IMR-90 (cell line): ENCODE measurements around the gene PDIA3. TPM values are rescaled to one million over a fixed set of nuclear protein-coding genes. Genes with fewer than 3 reads are reported as not detected.
A peak's percentile ranks its signal among the peaks of the same experiment; 100 is the strongest.

ENCODE experiments used
- ATAC-seq: fragments of 200-7000 bp; cut with Tn5 transposase; 2 replicates; pipeline ENCODE4 v1.9.1; 2020; ENCODE audit warnings: low read depth, mild to moderate bottlenecking, moderate library complexity
- BruUV-seq: library from RNA; stranded (reverse); fragments of 400-500 nt; replicated peaks from 2 replicates; lab custom pipeline; 2021; lab: Mats Ljungman, UMichigan
- CTCF ChIA-PET: fragments of 300-600 bp; formaldehyde crosslinking; extraction: SDS; loops from one replicate; lab custom pipeline; 2021; ENCODE audit warnings: antibody characterized with exemption; lab: Yijun Ruan, JAX
- POLR2A ChIA-PET: fragments of 300-600 bp; sonication (Branson Sonifier 250); formaldehyde crosslinking; loops from one replicate; lab custom pipeline; 2022; ENCODE audit warnings: antibody characterized with exemption; ENCODE audit not compliant: unreplicated experiment; lab: Charles Lee
- DNase-seq: peaks from one replicate; pipeline ENCODE4 v3.0.0; 2013
- H2AFZ ChIP-seq: replicated peaks from 2 replicates; pipeline ENCODE3; 2013; ENCODE audit warnings: low read length, mild to moderate bottlenecking; ENCODE audit not compliant: poor library complexity
- H2AK5ac ChIP-seq: 2 replicates; pipeline ENCODE4 v1.6.1; 2013; ENCODE audit warnings: low read depth, low read length, inconsistent platforms
- H2AK9ac ChIP-seq: replicated peaks from 2 replicates; pipeline ENCODE3; 2013; ENCODE audit warnings: mild to moderate bottlenecking, low read depth, low read length, moderate library complexity; ENCODE audit not compliant: poor library complexity
- H2BK120ac ChIP-seq: 2 replicates; pipeline ENCODE4 v1.6.1; 2013; ENCODE audit warnings: low read depth, low read length, inconsistent platforms
- H2BK15ac ChIP-seq: 3 replicates; pipeline ENCODE4 v1.6.1; 2013; ENCODE audit warnings: low read depth, low read length, inconsistent platforms
- H2BK20ac ChIP-seq: 2 replicates; pipeline ENCODE4 v1.6.1; 2013; ENCODE audit warnings: low read depth, mild to moderate bottlenecking, inconsistent platforms, low read length, moderate library complexity
- H2BK5ac ChIP-seq: 2 replicates; pipeline ENCODE4 v1.6.1; 2013; ENCODE audit warnings: mild to moderate bottlenecking, low read depth, low read length, inconsistent platforms; ENCODE audit not compliant: poor library complexity, severe bottlenecking
- H3K14ac ChIP-seq: replicated peaks from 2 replicates; pipeline ENCODE4 v1.6.1; 2013; ENCODE audit warnings: low read depth, low read length, inconsistent platforms
- H3K18ac ChIP-seq: 2 replicates; pipeline ENCODE4 v1.6.1; 2013; ENCODE audit warnings: low read depth, low read length, control low read depth
- H3K23ac ChIP-seq: 2 replicates; pipeline ENCODE4 v1.6.1; 2013; ENCODE audit warnings: low read depth, low read length, inconsistent platforms
- H3K27ac ChIP-seq: 2 replicates; pipeline ENCODE4 v1.5.1; 2013; ENCODE audit warnings: mild to moderate bottlenecking, control low read depth, low read length; ENCODE audit not compliant: insufficient read depth
- H3K27me3 ChIP-seq: 2 replicates; pipeline ENCODE4 v1.6.1; 2013; ENCODE audit warnings: low read length; ENCODE audit not compliant: control insufficient read depth, insufficient read depth
- H3K36me3 ChIP-seq: 2 replicates; pipeline ENCODE4 v1.6.1; 2013; ENCODE audit warnings: low read length, mixed read lengths; ENCODE audit not compliant: control insufficient read depth, insufficient read depth
- H3K4ac ChIP-seq: 2 replicates; pipeline ENCODE4 v1.6.1; 2013; ENCODE audit warnings: low read depth, low read length, inconsistent platforms
- H3K4me1 ChIP-seq: 2 replicates; pipeline ENCODE4 v1.6.1; 2013; ENCODE audit warnings: low read length, mixed read lengths; ENCODE audit not compliant: control insufficient read depth, insufficient read depth
- H3K4me2 ChIP-seq: 2 replicates; pipeline ENCODE4 v1.6.1; 2013; ENCODE audit warnings: low read depth, mild to moderate bottlenecking, control low read depth, low read length, moderate library complexity
- H3K4me3 ChIP-seq: 2 replicates; pipeline ENCODE4 v1.5.1; 2013; ENCODE audit warnings: low read depth, mild to moderate bottlenecking, control low read depth, low read length, moderate library complexity; ENCODE audit not compliant: insufficient read depth
- H3K56ac ChIP-seq: 2 replicates; pipeline ENCODE4 v1.6.1; 2013; ENCODE audit warnings: low read length, inconsistent platforms; ENCODE audit not compliant: insufficient read depth; ENCODE audit errors: extremely low read depth
- H3K79me1 ChIP-seq, 2 experiments: 2 replicates each; pipeline ENCODE4 v1.6.1; 2013; ENCODE audit warnings: low read length in 2 of 2, inconsistent platforms in 1 of 2, low read depth in 1 of 2
- H3K9ac ChIP-seq: 2 replicates; pipeline ENCODE4 v1.6.1; 2013; ENCODE audit warnings: low read depth, low read length, control low read depth
- H3K9me1 ChIP-seq: 2 replicates; pipeline ENCODE4 v1.6.1; 2013; ENCODE audit warnings: low read length, inconsistent platforms; ENCODE audit not compliant: insufficient read depth
- H3K9me3 ChIP-seq: 2 replicates; pipeline ENCODE4 v1.6.1; 2013; ENCODE audit warnings: low read length; ENCODE audit not compliant: control insufficient read depth, insufficient read depth
- H4K20me1 ChIP-seq: 2 replicates; pipeline ENCODE4 v1.6.1; 2013; ENCODE audit warnings: low read length, inconsistent platforms; ENCODE audit not compliant: insufficient read depth
- H4K5ac ChIP-seq: 2 replicates; pipeline ENCODE4 v1.6.1; 2013; ENCODE audit warnings: mild to moderate bottlenecking, low read depth, low read length, control low read depth
- H4K8ac ChIP-seq, 2 experiments: 2 replicates each; pipeline ENCODE4 v1.6.1; 2013; ENCODE audit warnings: low read depth in 2 of 2, low read length in 2 of 2, control low read depth in 1 of 2, inconsistent platforms in 1 of 2
- H4K91ac ChIP-seq: 2 replicates; pipeline ENCODE4 v1.6.1; 2013; ENCODE audit warnings: low read depth, low read length, inconsistent platforms; ENCODE audit not compliant: insufficient read depth
- BHLHE40 ChIP-seq: fragments of 150-350 bp; IDR thresholded peaks from 2 replicates; pipeline ENCODE4 v1.6.1; 2016; ENCODE audit warnings: mild to moderate bottlenecking, low read depth, low read length
- CEBPB ChIP-seq: IDR thresholded peaks from 2 replicates; pipeline ENCODE4 v1.6.1; 2012; ENCODE audit warnings: low read depth, low read length, improper control_type of control experiment
- CTCF ChIP-seq: conservative IDR thresholded peaks from 2 replicates; pipeline ENCODE4 v1.5.1; 2012; ENCODE audit warnings: mild to moderate bottlenecking, low read depth, low read length, improper control_type of control experiment
- FOS ChIP-seq: fragments of 150-350 bp; IDR thresholded peaks from 2 replicates; pipeline ENCODE4 v1.6.1; 2016; ENCODE audit warnings: low read depth, low read length
- MAFK ChIP-seq: IDR thresholded peaks from 2 replicates; pipeline ENCODE4 v1.6.1; 2012; ENCODE audit warnings: low read depth, low read length, improper control_type of control experiment
- MAZ ChIP-seq: IDR thresholded peaks from 2 replicates; pipeline ENCODE4 v1.6.1; 2012; ENCODE audit warnings: low read depth, mild to moderate bottlenecking, low read length, improper control_type of control experiment, moderate library complexity, borderline replicate concordance
- MXI1 ChIP-seq: IDR thresholded peaks from 2 replicates; pipeline ENCODE4 v1.6.1; 2012; ENCODE audit warnings: low read depth, mild to moderate bottlenecking, low read length, moderate library complexity, borderline replicate concordance
- NFE2L2 ChIP-seq: fragments of 150-350 bp; IDR thresholded peaks from 2 replicates; pipeline ENCODE4 v1.6.1; 2016; ENCODE audit warnings: low read depth, mild to moderate bottlenecking, low read length
- POLR2A ChIP-seq: IDR thresholded peaks from 2 replicates; pipeline ENCODE4 v1.6.1; 2012; ENCODE audit warnings: mild to moderate bottlenecking, low read depth, low read length
- RAD21 ChIP-seq: IDR thresholded peaks from 2 replicates; pipeline ENCODE4 v1.6.1; 2012; ENCODE audit warnings: low read length, improper control_type of control experiment
- RCOR1 ChIP-seq: IDR thresholded peaks from 2 replicates; pipeline ENCODE4 v1.6.1; 2012; ENCODE audit warnings: mild to moderate bottlenecking, low read length, improper control_type of control experiment; ENCODE audit not compliant: insufficient replicate concordance
- RFX5 ChIP-seq: IDR thresholded peaks from 2 replicates; pipeline ENCODE4 v1.8.0; 2012; ENCODE audit warnings: low read depth, mild to moderate bottlenecking, low read length, moderate library complexity
- SMC3 ChIP-seq: fragments of 150-350 bp; IDR thresholded peaks from 2 replicates; pipeline ENCODE4 v1.6.1; 2016; ENCODE audit warnings: low read depth, mild to moderate bottlenecking, antibody characterized with exemption, low read length, moderate library complexity
- USF2 ChIP-seq: fragments of 150-350 bp; IDR thresholded peaks from 2 replicates; pipeline ENCODE4 v1.6.1; 2017; ENCODE audit warnings: mild to moderate bottlenecking, antibody characterized with exemption, low read length, low read depth
- WGBS, 2 experiments: methylation state at CpG; one replicate each; pipeline versions ENCODE4 v1.1.5 to v1.1.7; 2013; ENCODE audit warnings: missing lambda C conversion rate in 2 of 2; ENCODE audit not compliant: insufficient read length in 1 of 2; ENCODE audit errors: extremely low coverage in 2 of 2; 5-methylcytosine and 5-hydroxymethylcytosine counted together
- dilution Hi-C: fragments of 300-500 bp; cut with HindIII; formaldehyde crosslinking; loops from one replicate; pipeline ENCODE4 v1.14.3; 2018; ENCODE audit warnings: low sequenced_read_pairs; ENCODE audit not compliant: unreplicated experiment
- in situ Hi-C: fragments of 300-500 bp; cut with MboI; formaldehyde crosslinking; loops from 3 replicates; pipeline ENCODE4 v1.14.3; 2019; ENCODE audit warnings: low sequenced_read_pairs, inconsistent platforms, mixed read lengths
- intact Hi-C: fragments of 100-400 bp; cut with micrococcal nuclease; formaldehyde crosslinking; loops from 2 replicates; pipeline ENCODE4 v1.10.0; 2022
- polyA plus RNA-seq, 3 experiments: library from polyadenylated mRNA; depleted of rRNA; stranded (reverse); fragments of >200 nt; gene quantifications; 2 replicates each; pipeline ENCODE4 v1.2.3, GENCODE V29; 2012; ENCODE audit warnings: low replicate concordance in 1 of 3
- total RNA-seq: library from RNA; depleted of rRNA; stranded (reverse); fragments of >200 nt; gene quantifications from 2 replicates; pipeline ENCODE4 v1.2.3, GENCODE V29; 2012
- TF ChIP-seq, protein P1 (sequence below): fragments of 150-350 bp; IDR thresholded peaks from 2 replicates; pipeline ENCODE4 v1.6.1; 2016; ENCODE audit warnings: low read depth, mild to moderate bottlenecking, low read length, moderate library complexity, borderline replicate concordance

PDIA3 gene
- total and polyA plus RNA-seq, 2 of the 4 experiments (the other 2 are of a cell fraction), result 103 to 396 TPM

- Histone ChIP-seq H3K4me2 (peak overlapping the region; percentile 84), H2BK120ac (no peak overlapping the region), H2AK9ac (no peak overlapping the region), H3K4me1 (peaks cover 5% of the 10 kb centered on the region; the same call in 1 of the 2 replicates), H3K14ac (no peak overlapping the region), H3K56ac (no peak overlapping the region), H2BK20ac (no peak overlapping the region), H3K9me1 (0 out of 2 replicates have a peak, but pooled peaks cover 4% of the 10 kb centered on the region), H2AFZ (peak overlapping the region; percentile 92), H3K36me3 (peaks cover 11% of the 10 kb centered on the region), H2BK5ac (no peak overlapping the region), H2AK5ac (peak overlapping the region; percentile 73; the same call in 1 of the 2 replicates), H3K4ac (no peak overlapping the region), H3K27ac (no peak overlapping the region; the same call in 1 of the 2 replicates), H3K27me3 (no peaks in the 10 kb centered on the region), H4K8ac (no peak overlapping the region), H3K18ac (no peak overlapping the region), H3K4me3 (peak overlapping the region; percentile 74), H3K79me1 (peaks cover 5 to 6% of the 10 kb centered on the region in 2 experiments; a peak in 2 of 4 replicates), H3K23ac (no peak overlapping the region), H3K9me3 (no peaks in the 10 kb centered on the region), H2BK15ac (no peak overlapping the region), H3K9ac (0 out of 2 replicates have a peak overlapping the region, but pooled peaks have one; percentile 26), H4K91ac (no peak overlapping the region), H4K5ac (no peak overlapping the region; the same call in 1 of the 2 replicates), H4K20me1 (no peaks in the 10 kb centered on the region; the same call in 1 of the 2 replicates)
- CTCF ChIA-PET, result interaction anchor here (0.5 to 1.0 kb wide), 4 partner anchors 10 to 289 kb away, joined by 3 read pairs; partner anchors contain the start of gene SERF2
- POLR2A ChIA-PET, result no interaction called here
- no TSS peak for BruUV-seq
- intact Hi-C loops (loop anchor here (10.0 kb wide), 1 partner anchor 261 kb away; the partner anchor contains the start of gene MAP1A), in situ Hi-C loops (no loop called here), dilution Hi-C loops (no loop called here)
- ATAC-seq (no peak), DNase-seq (no peak)
- 64% methylated on average over 8 of the region's 35 CpGs; no CpG with 5 or more reads in 1 of the 2 experiments for WGBS, 2 experiments
- TF ChIP-seq CTCF (no peak), CEBPB (no peak), MXI1 (no peak), RFX5 (no peak), BHLHE40 (no peak), MAZ (no peak), MAFK (no peak), USF2 (no peak), POLR2A (no peak), RCOR1 (no peak), RAD21 (no peak), NFE2L2 (no peak), SMC3 (no peak), FOS (no peak)
- TF ChIP-seq, protein P1, sequence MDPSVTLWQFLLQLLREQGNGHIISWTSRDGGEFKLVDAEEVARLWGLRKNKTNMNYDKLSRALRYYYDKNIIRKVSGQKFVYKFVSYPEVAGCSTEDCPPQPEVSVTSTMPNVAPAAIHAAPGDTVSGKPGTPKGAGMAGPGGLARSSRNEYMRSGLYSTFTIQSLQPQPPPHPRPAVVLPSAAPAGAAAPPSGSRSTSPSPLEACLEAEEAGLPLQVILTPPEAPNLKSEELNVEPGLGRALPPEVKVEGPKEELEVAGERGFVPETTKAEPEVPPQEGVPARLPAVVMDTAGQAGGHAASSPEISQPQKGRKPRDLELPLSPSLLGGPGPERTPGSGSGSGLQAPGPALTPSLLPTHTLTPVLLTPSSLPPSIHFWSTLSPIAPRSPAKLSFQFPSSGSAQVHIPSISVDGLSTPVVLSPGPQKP, result no peak
Measured at GRCh38 chr15:43776101-43776717, 30.0 kb downstream of the PDIA3 start.
